GM12891 (cell line): ENCODE results near the gene KIFC3.

Experiments
- PAX5 ChIP-seq: IDR thresholded peaks from 2 replicates; pipeline ENCODE4 v1.6.1; 2011; ENCODE audit warnings: low read length, moderate library complexity, mild to moderate bottlenecking; ENCODE audit not compliant: insufficient read depth, severe bottlenecking
- POLR2A ChIP-seq: IDR thresholded peaks from 2 replicates; pipeline ENCODE4 v1.6.1; 2011; ENCODE audit warnings: low read depth, low read length, control low read depth
- POLR2AphosphoS5 ChIP-seq: IDR thresholded peaks from 2 replicates; pipeline ENCODE4 v1.6.1; 2011; ENCODE audit warnings: low read depth, low read length, control low read depth
- SPI1 ChIP-seq: IDR thresholded peaks from 2 replicates; pipeline ENCODE4 v1.6.1; 2011; ENCODE audit warnings: low read depth, low read length, control low read depth
- TAF1 ChIP-seq: IDR thresholded peaks from 2 replicates; pipeline ENCODE4 v1.6.1; 2011; ENCODE audit warnings: low read depth, low read length, control low read depth

DNA sequence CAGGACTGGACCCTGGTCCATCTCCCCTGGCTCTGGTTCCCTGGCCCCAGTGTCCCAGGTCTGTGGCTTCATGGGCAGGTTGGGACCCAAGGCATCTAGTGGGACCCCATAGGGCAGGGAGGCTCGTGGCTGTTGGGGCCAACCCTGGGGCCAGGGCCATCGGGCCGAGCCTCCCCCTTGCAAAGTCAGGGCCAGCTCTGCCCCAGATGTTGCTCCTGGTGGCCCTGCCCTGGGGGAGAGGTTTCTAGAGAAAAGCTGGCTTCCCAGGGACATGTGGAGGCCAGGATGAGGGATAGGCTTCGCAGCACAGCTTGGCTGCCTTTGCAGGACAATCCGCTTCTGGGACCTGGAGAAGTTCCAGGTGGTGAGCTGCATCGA, 50.1 kb downstream of the KIFC3 start:
- no peak for TF ChIP-seq POLR2A
- no peak for TF ChIP-seq TAF1
- TF ChIP-seq POLR2AphosphoS5 = no peak
- TF ChIP-seq SPI1 = no peak
- no peak for TF ChIP-seq PAX5
